IMR-90 (cell line): ENCODE data around the gene ERC2. TPM values are rescaled to one million over a fixed set of nuclear protein-coding genes. Genes with fewer than 3 reads are reported as not detected.

Experiments
- ATAC-seq: fragments of 200-7000 bp; cut with Tn5 transposase; 2 replicates; pipeline ENCODE4 v1.9.1; 2020; ENCODE audit warnings: low read depth, mild to moderate bottlenecking, moderate library complexity
- BruUV-seq: library from RNA; stranded (reverse); fragments of 400-500 nt; replicated peaks from 2 replicates; lab custom pipeline; 2021; lab: Mats Ljungman, UMichigan
- CTCF ChIA-PET: fragments of 300-600 bp; formaldehyde crosslinking; extraction: SDS; loops from one replicate; lab custom pipeline; 2021; ENCODE audit warnings: antibody characterized with exemption; lab: Yijun Ruan, JAX
- POLR2A ChIA-PET: fragments of 300-600 bp; sonication (Branson Sonifier 250); formaldehyde crosslinking; loops from one replicate; lab custom pipeline; 2022; ENCODE audit warnings: antibody characterized with exemption; ENCODE audit not compliant: unreplicated experiment; lab: Charles Lee
- DNase-seq: peaks from one replicate; pipeline ENCODE4 v3.0.0; 2013
- H2AFZ ChIP-seq: replicated peaks from 2 replicates; pipeline ENCODE3; 2013; ENCODE audit warnings: low read length, mild to moderate bottlenecking; ENCODE audit not compliant: poor library complexity
- H2AK5ac ChIP-seq: 2 replicates; pipeline ENCODE4 v1.6.1; 2013; ENCODE audit warnings: low read depth, low read length, inconsistent platforms
- H2AK9ac ChIP-seq: replicated peaks from 2 replicates; pipeline ENCODE3; 2013; ENCODE audit warnings: mild to moderate bottlenecking, low read depth, low read length, moderate library complexity; ENCODE audit not compliant: poor library complexity
- H2BK120ac ChIP-seq: 2 replicates; pipeline ENCODE4 v1.6.1; 2013; ENCODE audit warnings: low read depth, low read length, inconsistent platforms
- H2BK15ac ChIP-seq: 3 replicates; pipeline ENCODE4 v1.6.1; 2013; ENCODE audit warnings: low read depth, low read length, inconsistent platforms
- H2BK20ac ChIP-seq: 2 replicates; pipeline ENCODE4 v1.6.1; 2013; ENCODE audit warnings: low read depth, mild to moderate bottlenecking, inconsistent platforms, low read length, moderate library complexity
- H2BK5ac ChIP-seq: 2 replicates; pipeline ENCODE4 v1.6.1; 2013; ENCODE audit warnings: mild to moderate bottlenecking, low read depth, low read length, inconsistent platforms; ENCODE audit not compliant: poor library complexity, severe bottlenecking
- H3K14ac ChIP-seq: replicated peaks from 2 replicates; pipeline ENCODE4 v1.6.1; 2013; ENCODE audit warnings: low read depth, low read length, inconsistent platforms
- H3K18ac ChIP-seq: 2 replicates; pipeline ENCODE4 v1.6.1; 2013; ENCODE audit warnings: low read depth, low read length, control low read depth
- H3K23ac ChIP-seq: 2 replicates; pipeline ENCODE4 v1.6.1; 2013; ENCODE audit warnings: low read depth, low read length, inconsistent platforms
- H3K27ac ChIP-seq: 2 replicates; pipeline ENCODE4 v1.5.1; 2013; ENCODE audit warnings: mild to moderate bottlenecking, control low read depth, low read length; ENCODE audit not compliant: insufficient read depth
- H3K27me3 ChIP-seq: 2 replicates; pipeline ENCODE4 v1.6.1; 2013; ENCODE audit warnings: low read length; ENCODE audit not compliant: control insufficient read depth, insufficient read depth
- H3K36me3 ChIP-seq: 2 replicates; pipeline ENCODE4 v1.6.1; 2013; ENCODE audit warnings: low read length, mixed read lengths; ENCODE audit not compliant: control insufficient read depth, insufficient read depth
- H3K4ac ChIP-seq: 2 replicates; pipeline ENCODE4 v1.6.1; 2013; ENCODE audit warnings: low read depth, low read length, inconsistent platforms
- H3K4me1 ChIP-seq: 2 replicates; pipeline ENCODE4 v1.6.1; 2013; ENCODE audit warnings: low read length, mixed read lengths; ENCODE audit not compliant: control insufficient read depth, insufficient read depth
- H3K4me2 ChIP-seq: 2 replicates; pipeline ENCODE4 v1.6.1; 2013; ENCODE audit warnings: low read depth, mild to moderate bottlenecking, control low read depth, low read length, moderate library complexity
- H3K4me3 ChIP-seq: 2 replicates; pipeline ENCODE4 v1.5.1; 2013; ENCODE audit warnings: low read depth, mild to moderate bottlenecking, control low read depth, low read length, moderate library complexity; ENCODE audit not compliant: insufficient read depth
- H3K56ac ChIP-seq: 2 replicates; pipeline ENCODE4 v1.6.1; 2013; ENCODE audit warnings: low read length, inconsistent platforms; ENCODE audit not compliant: insufficient read depth; ENCODE audit errors: extremely low read depth
- H3K79me1 ChIP-seq, 2 experiments: 2 replicates each; pipeline ENCODE4 v1.6.1; 2013; ENCODE audit warnings: low read length in 2 of 2, inconsistent platforms in 1 of 2, low read depth in 1 of 2
- H3K9ac ChIP-seq: 2 replicates; pipeline ENCODE4 v1.6.1; 2013; ENCODE audit warnings: low read depth, low read length, control low read depth
- H3K9me1 ChIP-seq: 2 replicates; pipeline ENCODE4 v1.6.1; 2013; ENCODE audit warnings: low read length, inconsistent platforms; ENCODE audit not compliant: insufficient read depth
- H3K9me3 ChIP-seq: 2 replicates; pipeline ENCODE4 v1.6.1; 2013; ENCODE audit warnings: low read length; ENCODE audit not compliant: control insufficient read depth, insufficient read depth
- H4K20me1 ChIP-seq: 2 replicates; pipeline ENCODE4 v1.6.1; 2013; ENCODE audit warnings: low read length, inconsistent platforms; ENCODE audit not compliant: insufficient read depth
- H4K5ac ChIP-seq: 2 replicates; pipeline ENCODE4 v1.6.1; 2013; ENCODE audit warnings: mild to moderate bottlenecking, low read depth, low read length, control low read depth
- H4K8ac ChIP-seq, 2 experiments: 2 replicates each; pipeline ENCODE4 v1.6.1; 2013; ENCODE audit warnings: low read depth in 2 of 2, low read length in 2 of 2, control low read depth in 1 of 2, inconsistent platforms in 1 of 2
- H4K91ac ChIP-seq: 2 replicates; pipeline ENCODE4 v1.6.1; 2013; ENCODE audit warnings: low read depth, low read length, inconsistent platforms; ENCODE audit not compliant: insufficient read depth
- BHLHE40 ChIP-seq: fragments of 150-350 bp; IDR thresholded peaks from 2 replicates; pipeline ENCODE4 v1.6.1; 2016; ENCODE audit warnings: mild to moderate bottlenecking, low read depth, low read length
- CEBPB ChIP-seq: IDR thresholded peaks from 2 replicates; pipeline ENCODE4 v1.6.1; 2012; ENCODE audit warnings: low read depth, low read length, improper control_type of control experiment
- CHD1 ChIP-seq: IDR thresholded peaks from 2 replicates; pipeline ENCODE4 v1.6.1; 2012; ENCODE audit warnings: low read depth, low read length, improper control_type of control experiment
- ELK1 ChIP-seq: fragments of 150-350 bp; IDR thresholded peaks from 2 replicates; pipeline ENCODE4 v1.6.1; 2016; ENCODE audit warnings: low read depth, mild to moderate bottlenecking, low read length, moderate library complexity, borderline replicate concordance
- MXI1 ChIP-seq: IDR thresholded peaks from 2 replicates; pipeline ENCODE4 v1.6.1; 2012; ENCODE audit warnings: low read depth, mild to moderate bottlenecking, low read length, moderate library complexity, borderline replicate concordance
- NFE2L2 ChIP-seq: fragments of 150-350 bp; IDR thresholded peaks from 2 replicates; pipeline ENCODE4 v1.6.1; 2016; ENCODE audit warnings: low read depth, mild to moderate bottlenecking, low read length
- POLR2A ChIP-seq: IDR thresholded peaks from 2 replicates; pipeline ENCODE4 v1.6.1; 2012; ENCODE audit warnings: mild to moderate bottlenecking, low read depth, low read length
- RAD21 ChIP-seq: IDR thresholded peaks from 2 replicates; pipeline ENCODE4 v1.6.1; 2012; ENCODE audit warnings: low read length, improper control_type of control experiment
- RFX5 ChIP-seq: IDR thresholded peaks from 2 replicates; pipeline ENCODE4 v1.8.0; 2012; ENCODE audit warnings: low read depth, mild to moderate bottlenecking, low read length, moderate library complexity
- SMC3 ChIP-seq: fragments of 150-350 bp; IDR thresholded peaks from 2 replicates; pipeline ENCODE4 v1.6.1; 2016; ENCODE audit warnings: low read depth, mild to moderate bottlenecking, antibody characterized with exemption, low read length, moderate library complexity
- USF2 ChIP-seq: fragments of 150-350 bp; IDR thresholded peaks from 2 replicates; pipeline ENCODE4 v1.6.1; 2017; ENCODE audit warnings: mild to moderate bottlenecking, antibody characterized with exemption, low read length, low read depth
- WGBS, 2 experiments: methylation state at CpG; one replicate each; pipeline versions ENCODE4 v1.1.5 to v1.1.7; 2013; ENCODE audit warnings: missing lambda C conversion rate in 2 of 2; ENCODE audit not compliant: insufficient read length in 1 of 2; ENCODE audit errors: extremely low coverage in 2 of 2; 5-methylcytosine and 5-hydroxymethylcytosine counted together
- dilution Hi-C: fragments of 300-500 bp; cut with HindIII; formaldehyde crosslinking; loops from one replicate; pipeline ENCODE4 v1.14.3; 2018; ENCODE audit warnings: low sequenced_read_pairs; ENCODE audit not compliant: unreplicated experiment
- in situ Hi-C: fragments of 300-500 bp; cut with MboI; formaldehyde crosslinking; loops from 3 replicates; pipeline ENCODE4 v1.14.3; 2019; ENCODE audit warnings: low sequenced_read_pairs, inconsistent platforms, mixed read lengths
- intact Hi-C: fragments of 100-400 bp; cut with micrococcal nuclease; formaldehyde crosslinking; loops from 2 replicates; pipeline ENCODE4 v1.10.0; 2022
- polyA plus RNA-seq, 3 experiments: library from polyadenylated mRNA; depleted of rRNA; stranded (reverse); fragments of >200 nt; gene quantifications; 2 replicates each; pipeline ENCODE4 v1.2.3, GENCODE V29; 2012; ENCODE audit warnings: low replicate concordance in 1 of 3
- total RNA-seq: library from RNA; depleted of rRNA; stranded (reverse); fragments of >200 nt; gene quantifications from 2 replicates; pipeline ENCODE4 v1.2.3, GENCODE V29; 2012

The ERC2 gene
- total and polyA plus RNA-seq, 2 of the 4 experiments (the other 2 are of a cell fraction): 0.17 to 0.18 TPM

- Histone ChIP-seq H3K23ac (no peak overlapping the region), H4K5ac (no peak overlapping the region), H2BK5ac (no peak overlapping the region), H3K9me3 (no peaks in the 10 kb centered on the region), H3K9me1 (peaks cover 3% of the 10 kb centered on the region; the same call in 1 of the 2 replicates), H3K14ac (no peak overlapping the region), H4K91ac (no peak overlapping the region), H3K27ac (no peak overlapping the region), H3K56ac (no peak overlapping the region), H3K4me2 (no peak overlapping the region), H3K18ac (no peak overlapping the region), H4K20me1 (no peaks in the 10 kb centered on the region), H2BK15ac (no peak overlapping the region), H3K27me3 (peaks cover 11% of the 10 kb centered on the region), H2AK5ac (no peak overlapping the region), H3K79me1 (no peaks in the 10 kb centered on the region), H2BK20ac (no peak overlapping the region), H3K4ac (no peak overlapping the region), H2AFZ (no peak overlapping the region), H3K36me3 (no peaks in the 10 kb centered on the region), H4K8ac (no peak overlapping the region), H3K9ac (no peak overlapping the region), H3K4me3 (no peak overlapping the region), H2BK120ac (no peak overlapping the region), H3K4me1 (no peaks in the 10 kb centered on the region), H2AK9ac (no peak overlapping the region)
- intact Hi-C loops (no loop called here), in situ Hi-C loops (no loop called here), dilution Hi-C loops (no loop called here)
- ChIA-PET CTCF (no interaction called here), POLR2A (no interaction called here)
- DNase-seq (no peak), ATAC-seq (no peak)
- 80% methylated on average over 3 of the region's 7 CpGs; no CpG with 5 or more reads in 1 of the 2 experiments for WGBS, 2 experiments
- TF ChIP-seq USF2 (no peak), CEBPB (no peak), RAD21 (no peak), RFX5 (no peak), NFE2L2 (no peak), ELK1 (no peak), POLR2A (no peak), SMC3 (no peak), CHD1 (no peak), MXI1 (no peak), BHLHE40 (no peak)
- no TSS peak for BruUV-seq
These were observed 702.9 kb downstream of the ERC2 start for GRCh38 chr3:55765398-55765797.
